Gastrocnemius medialis (tissue), 4 donors: ENCODE measurements around the gene PLD3.

Source experiments
- CTCF ChIP-seq, 5 experiments: fragments of 450-650 bp in 3 of 5; fragments of 200-600 bp in 2 of 5; sonication (generic) in 2 of 5; IDR thresholded peaks in 4 of 5; conservative IDR thresholded peaks in 1 of 5; 1 replicate in 4 of 5; 2 replicates in 1 of 5; pipeline ENCODE4 v1.5.1; 2016 to 2019; ENCODE audit warnings: antibody characterized with exemption in 5 of 5, mild to moderate bottlenecking in 3 of 5, moderate library complexity in 3 of 5
- POLR2A ChIP-seq, 2 donors: fragments of 450-650 bp; IDR thresholded peaks; one replicate each; pipeline ENCODE4 v1.6.1; 2017; ENCODE audit warnings: antibody characterized with exemption in 2 of 2, mild to moderate bottlenecking in 2 of 2, moderate library complexity in 2 of 2

GRCh38 chr19:40387155-40387554 lies 38.7 kb downstream of the PLD3 start:
- TF ChIP-seq CTCF (IDR thresholded peaks at IDR 0.05 in 4 of 5, conservative IDR thresholded peaks at IDR 0.05 in 1 of 5), result no peak
- TF ChIP-seq POLR2A (IDR thresholded peaks at IDR 0.05), result no peak
